NCI-H460 (cell line): Measurements from ENCODE around the gene GSTM1. TPM values are rescaled to one million over a fixed set of nuclear protein-coding genes. Genes with fewer than 3 reads are reported as not detected.
A peak's percentile ranks its signal among the peaks of the same experiment; 100 is the strongest.

Source experiments
- DNase-seq: peaks from one replicate; pipeline ENCODE4 v3.0.0-alpha.2; 2016; ENCODE audit warnings: low read depth; ENCODE audit errors: extremely low read depth
- total RNA-seq: library from RNA; depleted of rRNA; stranded (reverse); fragments of >200 nt; shearing (Covaris generic); gene quantifications from 2 replicates; pipeline ENCODE4 v1.2.3, GENCODE V29; 2014; rRNA removed

Gene GSTM1
- total RNA-seq, 1 experiment from 2014 or later = 68.9 TPM

GRCh38 chr1:109724933-109725332 lies 37.3 kb downstream of the GSTM1 start:
- no peak for DNase-seq

- DNase-seq = no peak
Observed at GRCh38 chr1:109725510-109725909, 37.9 kb downstream of the GSTM1 start.

DNA sequence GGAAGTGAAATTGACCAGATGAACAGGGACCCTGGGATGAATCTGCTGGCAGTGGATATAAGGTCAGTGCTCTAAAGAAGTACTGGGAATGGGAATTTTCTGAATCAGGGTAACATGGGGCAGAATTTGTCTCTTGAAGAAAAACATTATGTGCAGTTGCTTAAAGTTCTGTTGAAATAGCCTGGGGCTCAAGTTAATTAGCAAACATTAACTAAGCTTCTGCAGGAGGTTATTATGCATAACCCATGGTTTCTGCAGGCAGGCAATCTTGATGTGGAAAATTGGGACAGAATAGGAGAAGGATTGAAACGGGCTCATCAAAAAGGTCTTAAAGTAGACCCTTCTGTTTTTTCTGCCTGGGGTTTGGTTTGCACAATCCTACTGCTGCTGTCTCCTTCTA lies 38.4 kb downstream of the GSTM1 start:
- no peak for DNase-seq

DNA sequence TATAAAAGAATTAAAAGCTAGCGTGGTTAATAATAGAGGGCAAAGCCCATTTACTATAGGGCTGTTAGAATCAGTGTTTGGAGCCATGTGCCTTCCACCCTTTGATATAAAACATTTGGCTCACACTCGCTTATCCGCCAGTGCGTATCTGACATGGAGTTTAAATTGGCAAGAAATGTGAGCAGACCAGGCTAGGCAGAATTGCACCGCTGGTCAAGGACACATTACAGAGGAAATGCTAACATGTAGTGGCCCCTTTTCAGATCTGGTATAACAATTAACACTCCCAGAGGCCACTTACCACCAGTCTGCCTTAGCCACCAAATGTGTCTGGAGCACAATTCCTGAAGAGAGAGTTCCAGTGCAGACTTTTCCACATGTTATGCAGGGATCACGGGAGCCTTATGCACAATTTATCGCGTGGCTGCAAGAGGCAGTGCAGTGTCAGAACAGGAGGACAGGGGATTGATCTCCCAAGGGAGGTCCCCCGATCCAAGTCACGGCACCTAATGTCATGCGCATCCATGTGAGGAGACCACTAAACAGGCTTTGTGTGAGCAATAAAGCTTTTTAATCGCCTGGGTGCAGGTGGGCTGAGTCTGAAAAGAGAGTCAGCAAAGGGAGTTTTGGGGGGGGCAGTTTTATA lies 39.2 kb downstream of the GSTM1 start:
- DNase-seq = no peak

- no peak for DNase-seq
Observed at GRCh38 chr1:109728870-109729269, 41.3 kb downstream of the GSTM1 start.

- no peak for DNase-seq
Observed at GRCh38 chr1:109730666-109731065, 43.0 kb downstream of the GSTM1 start.

- DNase-seq = no peak
Observed at GRCh38 chr1:109732390-109732881, 44.8 kb downstream of the GSTM1 start.

- DNase-seq = no peak
Observed at GRCh38 chr1:109733236-109733870, 45.7 kb downstream of the GSTM1 start.

DNA sequence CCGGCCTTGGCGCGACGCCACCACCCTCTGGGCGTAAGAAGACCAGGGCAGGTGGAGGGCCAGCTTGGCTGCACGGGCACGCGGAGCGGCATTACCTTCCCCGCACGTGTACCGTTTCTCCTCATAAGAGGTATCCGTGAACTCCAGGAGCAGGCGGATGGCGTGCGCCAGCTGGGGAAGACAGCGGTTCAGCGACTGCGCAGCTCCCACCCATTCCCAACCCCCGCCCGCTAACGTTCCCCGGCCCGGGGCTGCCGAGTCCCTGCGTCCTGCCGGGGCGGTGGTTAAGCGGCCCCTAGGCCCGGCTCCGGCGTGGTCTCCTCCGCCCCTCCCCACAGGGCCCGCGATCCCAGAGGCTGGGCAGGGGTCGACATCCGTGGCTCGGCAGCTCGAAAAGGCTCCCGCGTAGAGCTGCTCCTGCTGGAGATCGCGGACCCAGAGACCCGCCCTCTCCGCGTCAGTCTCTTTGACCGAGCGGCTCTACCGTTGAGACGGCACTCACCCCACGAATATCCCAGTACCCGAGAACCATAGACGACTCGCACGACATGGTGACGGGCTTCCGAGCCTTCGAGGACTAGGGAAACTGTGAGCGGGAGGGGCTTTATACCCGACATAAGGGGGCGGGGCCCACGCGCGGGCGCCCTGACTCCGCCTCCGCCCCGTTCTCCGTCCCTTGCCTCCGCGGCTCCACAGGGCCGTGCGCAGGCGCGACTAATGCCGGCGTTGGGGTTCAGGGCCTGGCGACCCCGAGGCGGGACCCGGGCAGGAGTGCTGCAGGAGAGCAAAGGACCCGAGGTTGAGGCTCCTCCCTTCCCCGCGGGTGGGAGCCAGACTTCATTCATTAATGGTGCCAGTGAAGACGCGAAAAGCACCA lies 52.4 kb downstream of the GSTM1 start:
- peak; percentile 72 for DNase-seq

DNA sequence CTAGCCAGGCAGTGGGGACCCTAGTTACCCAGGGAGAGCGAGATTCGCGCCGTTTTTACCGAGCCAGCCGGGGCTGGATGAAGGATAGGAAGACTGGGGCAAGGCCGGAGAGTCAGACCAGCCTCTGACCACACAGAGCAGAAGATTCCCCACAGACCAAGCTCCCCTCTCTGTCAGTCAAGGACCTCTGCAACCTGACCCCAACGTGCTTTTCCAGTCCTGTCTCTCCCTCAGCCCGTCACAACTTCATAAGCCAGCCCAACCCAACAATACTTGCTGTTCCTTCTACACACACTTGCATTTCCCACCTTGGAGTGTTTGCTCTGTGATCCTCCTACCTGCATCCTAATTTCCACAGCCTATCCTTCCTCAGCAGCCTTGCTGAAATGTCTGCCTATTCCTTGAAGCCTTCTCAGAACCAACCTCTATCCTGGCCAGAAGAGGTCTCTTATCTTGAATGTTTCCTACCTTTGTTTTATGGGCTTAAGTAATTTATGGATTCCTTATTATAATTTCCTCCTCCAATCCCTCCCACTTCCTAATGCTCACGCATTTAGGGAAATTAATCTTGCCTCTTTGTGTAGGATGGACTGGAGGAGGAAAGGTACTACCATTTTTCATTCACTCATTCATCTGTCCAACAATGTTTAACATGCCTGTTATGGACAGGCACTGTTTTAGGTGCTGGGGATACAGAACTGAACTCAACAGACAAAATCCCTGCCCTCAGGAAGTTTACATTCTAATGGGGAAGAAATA lies 53.2 kb downstream of the GSTM1 start, which contains the start of gene GSTM3:
GSTM3 (minus strand) TSS at position 424 of the 759 bp plus-strand sequence. CDS start 751 bp downstream, outside the sequence.
- DNase-seq = no peak

Other genes with a start within 250 kb of the GSTM1 start
- gene SYPL2, start 221.3 kb upstream of the GSTM1 start, total RNA-seq = 0.05 TPM in 1 of 2 replicates, not detected in the other
- gene ATXN7L2, start 203.9 kb upstream of the GSTM1 start, total RNA-seq = 3.1 TPM in 2 replicates
- 2.3 and 2.8 TPM in 2 replicates for gene CYB561D1, start 193.7 kb upstream of the GSTM1 start, total RNA-seq
- 1.2 and 1.4 TPM in 2 replicates for gene AMIGO1, start 178.1 kb upstream of the GSTM1 start, total RNA-seq
- gene GPR61, start 147.9 kb upstream of the GSTM1 start, total RNA-seq = 0.30 TPM in 1 of 2 replicates, not detected in the other
- 7.6 and 8.5 TPM in 2 replicates for gene GNAI3, start 139.2 kb upstream of the GSTM1 start, total RNA-seq
- not detected in 2 replicates for gene GNAT2, start 68.2 kb upstream of the GSTM1 start, total RNA-seq
- gene AMPD2, start 68.0 kb upstream of the GSTM1 start, total RNA-seq = 33.3 and 39.5 TPM in 2 replicates
- gene GSTM4, start 31.7 kb upstream of the GSTM1 start, total RNA-seq = 25.5 and 33.5 TPM in 2 replicates
- 9.8 and 11.8 TPM in 2 replicates for gene GSTM2, start 19.8 kb upstream of the GSTM1 start, total RNA-seq
- gene GSTM5, start 24.4 kb downstream of the GSTM1 start, total RNA-seq = 0.12 TPM in 2 replicates
- gene GSTM3, start 53.2 kb downstream of the GSTM1 start, total RNA-seq = 266 and 288 TPM in 2 replicates
- 0.15 TPM in 1 of 2 replicates, not detected in the other for gene EPS8L3, start 76.1 kb downstream of the GSTM1 start, total RNA-seq
- gene CSF1, start 223.0 kb downstream of the GSTM1 start, total RNA-seq = 7.7 and 9.5 TPM in 2 replicates